GM18907 (cell line): ENCODE results near the gene EPX.

ENCODE experiments used
- ATAC-seq: cut with Tn5 transposase; IDR thresholded peaks from one replicate; pipeline ENCODE4 v1.9.1; 2021; ENCODE audit warnings: mild to moderate bottlenecking, moderate library complexity; ENCODE audit not compliant: unreplicated experiment

The EPX gene

GRCh38 chr17:58249270-58250133 is 57.0 kb downstream of the EPX start:
- no peak for ATAC-seq

GRCh38 chr17:58250344-58251011 is 58.0 kb downstream of the EPX start:
- no peak for ATAC-seq

- no peak for ATAC-seq
These were observed 59.6 kb downstream of the EPX start for GRCh38 chr17:58252141-58252540.

- ATAC-seq: no peak
These were observed 60.6 kb downstream of the EPX start for GRCh38 chr17:58253082-58253481.
